ENCODE results near the gene PLG.
"Not testable (repeated sequence)": the region's sequence is repeated elsewhere in the genome, so short reads cannot be mapped to it uniquely, and the experiment has no call there.

The PLG gene

GRCh38 chr6:160768101-160768500 lies 66.1 kb downstream of the PLG start:
- no peak for DNase-seq (ENCODE audit: extremely low read depth, low read depth)
- no peak for TF ChIP-seq CTCF (IDR thresholded peaks at IDR 0.05; ENCODE audit: low read depth, low read length)

GRCh38 chr6:160774399-160774798 lies 72.4 kb downstream of the PLG start:
- TF ChIP-seq CTCF (IDR thresholded peaks at IDR 0.05; ENCODE audit: low read depth, low read length), result no peak
- no peak for DNase-seq (ENCODE audit: extremely low read depth, low read depth)

GRCh38 chr6:160775792-160776580 lies 73.9 kb downstream of the PLG start:
- no peak for TF ChIP-seq CTCF (IDR thresholded peaks at IDR 0.05; ENCODE audit: low read depth, low read length)
- no peak for DNase-seq (ENCODE audit: extremely low read depth, low read depth)

GRCh38 chr6:160779095-160779494 lies 77.1 kb downstream of the PLG start:
- DNase-seq (ENCODE audit: extremely low read depth, low read depth), result not testable (repeated sequence)

GRCh38 chr6:160780656-160781055 lies 78.6 kb downstream of the PLG start:
- not testable (repeated sequence) for DNase-seq (ENCODE audit: extremely low read depth, low read depth)

- no peak for TF ChIP-seq CTCF (IDR thresholded peaks at IDR 0.05; ENCODE audit: low read depth, low read length)
- DNase-seq (ENCODE audit: extremely low read depth, low read depth), result no peak
Observed at GRCh38 chr6:160781298-160781697, 79.3 kb downstream of the PLG start.

- no peak for TF ChIP-seq CTCF (IDR thresholded peaks at IDR 0.05; ENCODE audit: low read depth, low read length)
- no peak for DNase-seq (ENCODE audit: extremely low read depth, low read depth)
Observed at GRCh38 chr6:160782228-160782627, 80.2 kb downstream of the PLG start.

GRCh38 chr6:160783741-160784140 lies 81.7 kb downstream of the PLG start:
- no peak for DNase-seq (ENCODE audit: extremely low read depth, low read depth)
- no peak for TF ChIP-seq CTCF (IDR thresholded peaks at IDR 0.05; ENCODE audit: low read depth, low read length)

- DNase-seq (ENCODE audit: extremely low read depth, low read depth), result not testable (repeated sequence)
Observed at GRCh38 chr6:160788126-160788525, 86.1 kb downstream of the PLG start.

Data from AG09319 (cell line).